Stimulated activated CD4-positive, alpha-beta T cell treated with anti-CD3 and anti-CD28 coated beads, Interleukin-4, amount 100 ng/mL, for 48 hours (primary cell): ENCODE measurements around the gene DUSP15.

Source experiments
- DNase-seq, 2 donors: peaks; one replicate each; pipeline ENCODE4 v3.0.0-alpha.2; 2020; ENCODE audit warnings: low read depth in 2 of 2

The DUSP15 gene

GRCh38 chr20:31894980-31895675, 24.8 kb upstream of the DUSP15 start:
- no peak for DNase-seq

GRCh38 chr20:31890646-31891045, 20.3 kb upstream of the DUSP15 start:
- DNase-seq: no peak

- DNase-seq: no peak
These were observed 13.5 kb upstream of the DUSP15 start for GRCh38 chr20:31883829-31884228.

GRCh38 chr20:31881945-31882344, 11.6 kb upstream of the DUSP15 start:
- DNase-seq: no peak

- DNase-seq: peak; percentile 78 to 84
These were observed 9.0 kb upstream of the DUSP15 start for GRCh38 chr20:31879143-31879987.

- DNase-seq: no peak
These were observed 7.4 kb upstream of the DUSP15 start for GRCh38 chr20:31877684-31878083.

- DNase-seq: no peak
These were observed 5.3 kb upstream of the DUSP15 start for GRCh38 chr20:31875671-31876070.

- no peak for DNase-seq
These were observed 2.1 kb upstream of the DUSP15 start for GRCh38 chr20:31872406-31872805.

GRCh38 chr20:31871618-31871954, 1.3 kb upstream of the DUSP15 start:
- DNase-seq: no peak

- no peak for DNase-seq
These were observed 645 bp upstream of the DUSP15 start for GRCh38 chr20:31870726-31871617.

GRCh38 chr20:31869673-31869941, 720 bp downstream of the DUSP15 start:
- no peak for DNase-seq

- no peak for DNase-seq
These were observed 1.3 kb downstream of the DUSP15 start for GRCh38 chr20:31868853-31869672.

GRCh38 chr20:31866221-31866620, 4.1 kb downstream of the DUSP15 start:
- no peak for DNase-seq

GRCh38 chr20:31864521-31865400, 5.6 kb downstream of the DUSP15 start:
- no peak for DNase-seq

GRCh38 chr20:31863296-31864085, 6.8 kb downstream of the DUSP15 start:
- no peak for DNase-seq

- DNase-seq: no peak
These were observed 7.8 kb downstream of the DUSP15 start for GRCh38 chr20:31862506-31862905.

GRCh38 chr20:31862157-31862470, 8.2 kb downstream of the DUSP15 start:
- no peak for DNase-seq

GRCh38 chr20:31861385-31862156, 8.8 kb downstream of the DUSP15 start:
- DNase-seq: peak; percentile 50 to 63

- no peak for DNase-seq
These were observed 9.3 kb downstream of the DUSP15 start for GRCh38 chr20:31861135-31861384.
